Kidney epithelial cell (primary cell): ENCODE measurements around the gene TK1. TPM values are rescaled to one million over a fixed set of nuclear protein-coding genes. Genes with fewer than 3 reads are reported as not detected.
A peak's percentile ranks its signal among the peaks of the same experiment; 100 is the strongest.

Experiments
- DNase-seq: peaks from one replicate; pipeline ENCODE4 v3.0.0-alpha.2; 2010; ENCODE audit warnings: low read depth
- H3K27me3 ChIP-seq: 2 replicates; pipeline ENCODE4 v1.6.0; 2011; ENCODE audit warnings: low read length; ENCODE audit not compliant: control insufficient read depth, insufficient read depth
- H3K36me3 ChIP-seq: 2 replicates; pipeline ENCODE4 v1.5.1; 2011; ENCODE audit warnings: low read length; ENCODE audit not compliant: control insufficient read depth, insufficient read depth
- H3K4me3 ChIP-seq: 2 replicates; pipeline ENCODE4 v1.5.1; 2011; ENCODE audit warnings: low read depth, mild to moderate bottlenecking, control low read depth, low read length
- total RNA-seq: library from RNA; depleted of rRNA; stranded (reverse); fragments of >200 nt; gene quantifications from 2 replicates; pipeline ENCODE4 v1.2.3, GENCODE V29; 2015
- TF ChIP-seq, protein P1 (sequence below): IDR thresholded peaks from 2 replicates; pipeline ENCODE4 v1.5.1; 2011; ENCODE audit warnings: mild to moderate bottlenecking, moderate library complexity, low read length, control low read depth, inconsistent platforms; ENCODE audit not compliant: insufficient read depth, poor library complexity, severe bottlenecking

The TK1 gene
- total RNA-seq, 1 donor from 2014 or later, result 15.0 TPM

DNA sequence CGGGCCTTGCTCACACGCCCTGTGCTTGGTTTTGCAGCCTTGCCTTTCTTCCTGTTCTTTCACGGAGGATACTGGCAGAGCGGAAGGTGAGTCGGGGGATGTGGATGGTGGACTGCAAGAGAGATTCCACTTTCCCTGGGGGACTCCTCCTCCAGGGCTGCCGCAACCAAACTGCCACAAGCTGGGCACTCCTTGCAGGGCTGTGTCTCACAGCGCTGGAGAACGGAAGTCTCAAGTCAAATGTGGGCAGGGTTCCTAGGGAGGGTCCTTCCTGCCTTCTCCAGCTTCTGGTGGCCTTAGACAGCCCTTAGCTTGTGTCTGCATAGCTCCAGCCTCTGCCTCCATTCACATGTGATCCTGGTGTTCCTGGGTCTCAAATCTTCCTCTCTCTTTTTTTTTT, 15.8 kb upstream of the TK1 start:
- TF ChIP-seq, protein P1, sequence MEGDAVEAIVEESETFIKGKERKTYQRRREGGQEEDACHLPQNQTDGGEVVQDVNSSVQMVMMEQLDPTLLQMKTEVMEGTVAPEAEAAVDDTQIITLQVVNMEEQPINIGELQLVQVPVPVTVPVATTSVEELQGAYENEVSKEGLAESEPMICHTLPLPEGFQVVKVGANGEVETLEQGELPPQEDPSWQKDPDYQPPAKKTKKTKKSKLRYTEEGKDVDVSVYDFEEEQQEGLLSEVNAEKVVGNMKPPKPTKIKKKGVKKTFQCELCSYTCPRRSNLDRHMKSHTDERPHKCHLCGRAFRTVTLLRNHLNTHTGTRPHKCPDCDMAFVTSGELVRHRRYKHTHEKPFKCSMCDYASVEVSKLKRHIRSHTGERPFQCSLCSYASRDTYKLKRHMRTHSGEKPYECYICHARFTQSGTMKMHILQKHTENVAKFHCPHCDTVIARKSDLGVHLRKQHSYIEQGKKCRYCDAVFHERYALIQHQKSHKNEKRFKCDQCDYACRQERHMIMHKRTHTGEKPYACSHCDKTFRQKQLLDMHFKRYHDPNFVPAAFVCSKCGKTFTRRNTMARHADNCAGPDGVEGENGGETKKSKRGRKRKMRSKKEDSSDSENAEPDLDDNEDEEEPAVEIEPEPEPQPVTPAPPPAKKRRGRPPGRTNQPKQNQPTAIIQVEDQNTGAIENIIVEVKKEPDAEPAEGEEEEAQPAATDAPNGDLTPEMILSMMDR, result no peak
- H3K4me3 ChIP-seq, result no peak overlapping the region

DNA sequence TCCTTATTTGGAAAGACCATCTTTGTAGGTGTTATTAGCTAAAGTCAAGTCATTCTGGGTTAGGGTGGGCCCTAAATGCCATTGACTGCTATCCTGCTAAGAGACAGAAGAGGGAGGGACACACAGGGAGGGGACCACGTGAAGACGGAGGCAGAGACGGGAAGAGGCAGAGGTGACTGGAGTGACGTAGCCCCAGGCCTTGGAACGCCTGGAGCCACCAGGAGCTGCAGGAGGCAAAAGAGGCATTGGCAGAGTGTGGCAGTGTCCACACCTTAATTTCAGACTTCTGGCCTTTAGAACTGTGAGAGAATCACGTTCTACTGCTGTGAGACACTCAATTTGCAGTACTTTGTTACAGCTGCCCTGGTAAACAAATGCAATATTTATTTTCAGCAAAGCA, 13.6 kb upstream of the TK1 start:
- H3K4me3 ChIP-seq, result no peak overlapping the region
- TF ChIP-seq, protein P1, result no peak

More for the DNA sequence above, 15.8 kb upstream of the TK1 start:
- Histone ChIP-seq H3K27me3 (no peaks in the 10 kb centered on the region), H3K36me3 (no peaks in the 10 kb centered on the region)
- no peak for DNase-seq

DNA sequence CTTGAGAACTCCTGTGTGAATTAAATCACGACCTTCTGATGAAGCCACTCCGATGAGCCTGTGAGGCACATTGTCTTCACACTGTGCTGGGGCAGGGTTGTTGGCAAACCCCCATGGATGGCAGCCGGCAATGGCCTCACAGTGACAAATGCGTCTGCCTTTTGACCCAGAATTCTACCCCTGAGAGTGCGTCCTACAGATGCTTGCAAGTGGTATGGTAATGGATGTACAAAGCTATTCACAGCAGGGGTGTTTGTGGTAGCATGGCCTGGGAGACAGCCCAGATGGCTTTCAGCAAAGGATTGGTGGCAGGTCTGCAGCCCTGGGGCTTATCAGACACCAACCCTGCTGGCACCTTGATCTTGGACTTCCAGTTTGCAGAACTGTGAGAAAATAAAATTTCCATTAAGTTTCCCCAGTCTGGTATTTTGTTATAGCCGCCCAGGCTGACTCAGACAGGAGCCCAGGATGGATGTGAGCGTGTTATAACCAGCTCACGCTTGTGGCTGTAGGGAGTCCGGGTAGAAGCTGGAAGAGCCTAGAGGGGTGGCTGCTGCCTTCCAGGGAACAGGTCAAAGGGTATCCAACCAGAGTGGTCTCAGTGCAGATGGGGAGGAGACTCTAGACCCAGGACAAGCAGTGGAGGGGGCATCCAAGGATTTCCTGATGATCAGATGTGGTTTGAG, 10.4 kb upstream of the TK1 start:
- DNase-seq, result no peak

More for the DNA sequence above, 13.6 kb upstream of the TK1 start:
- DNase-seq, result no peak
- H3K36me3 ChIP-seq, result no peaks in the 10 kb centered on the region
- no peaks in the 10 kb centered on the region for H3K27me3 ChIP-seq

DNA sequence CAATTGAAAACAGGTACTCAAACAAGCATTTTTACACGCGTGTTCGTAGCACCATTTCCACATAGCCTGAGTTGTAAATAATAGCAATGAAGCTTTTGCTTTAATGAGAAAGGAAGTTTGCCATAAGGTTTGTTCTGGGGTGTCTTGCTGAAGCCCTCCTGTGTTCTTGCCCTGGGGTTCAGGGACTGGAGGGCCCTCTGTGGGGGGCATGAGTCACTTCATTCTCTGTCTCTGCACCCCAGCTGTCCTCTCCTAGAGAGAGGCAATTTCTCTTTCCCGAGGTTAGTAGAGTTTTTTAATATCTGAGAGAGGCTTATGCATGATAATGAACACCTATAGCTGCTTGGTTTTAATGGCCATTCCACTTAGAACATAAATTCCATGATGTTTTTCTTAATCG, 9.9 kb upstream of the TK1 start:
- no peak for DNase-seq
- TF ChIP-seq, protein P1, result no peak
- Histone ChIP-seq H3K4me3 (no peak overlapping the region), H3K36me3 (no peaks in the 10 kb centered on the region), H3K27me3 (no peaks in the 10 kb centered on the region)

More for the DNA sequence above, 10.4 kb upstream of the TK1 start:
- TF ChIP-seq, protein P1, result no peak
- Histone ChIP-seq H3K4me3 (no peak overlapping the region), H3K36me3 (no peaks in the 10 kb centered on the region), H3K27me3 (no peaks in the 10 kb centered on the region)

DNA sequence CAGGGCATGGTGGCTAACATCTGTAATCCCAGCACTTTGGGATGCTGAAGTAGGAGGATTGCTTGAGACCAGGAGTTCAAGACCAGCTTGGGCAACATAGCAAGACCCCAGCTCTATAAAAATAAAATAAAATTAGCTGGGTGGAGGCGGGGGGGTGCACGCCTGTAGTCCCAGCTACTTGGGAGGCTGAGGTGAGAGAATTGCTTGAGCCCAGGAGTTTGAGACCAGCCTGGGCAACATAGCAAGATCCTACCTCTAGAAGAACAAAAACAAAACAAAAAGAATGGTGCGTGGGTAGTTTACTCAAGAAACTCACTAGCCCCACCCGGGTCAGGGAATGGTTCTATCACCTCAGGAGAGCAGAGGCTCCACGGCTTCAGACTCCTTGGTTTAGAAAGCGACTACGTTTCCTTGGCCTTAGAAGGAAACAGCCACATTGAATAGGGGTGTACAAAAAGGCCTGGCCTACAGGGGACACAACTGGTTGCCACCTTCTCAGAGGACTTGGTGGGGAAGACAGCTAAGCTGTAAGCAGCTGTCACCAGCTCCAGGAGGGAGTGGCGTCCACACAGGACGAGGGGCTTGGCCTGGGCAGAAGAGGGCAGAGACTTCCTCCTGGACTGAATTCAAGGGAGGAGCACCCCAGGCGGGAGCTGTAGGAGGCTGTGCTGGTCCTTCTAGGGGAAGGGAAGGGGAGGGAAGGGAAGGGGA, 716 bp downstream of the TK1 start:
- peak overlapping the region; percentile 51 for H3K4me3 ChIP-seq
- H3K27me3 ChIP-seq, result no peaks in the 10 kb centered on the region
- H3K36me3 ChIP-seq, result no peaks in the 10 kb centered on the region
- DNase-seq, result no peak
- TF ChIP-seq, protein P1, result no peak
